Erythroblast (primary cell): ENCODE measurements around the gene BRD4.
A peak's percentile ranks its signal among the peaks of the same experiment; 100 is the strongest.
"Not testable (repeated sequence)": the region's sequence is repeated elsewhere in the genome, so short reads cannot be mapped to it uniquely, and the experiment has no call there.

Experiments
- DNase-seq, 2 experiments: peaks; one replicate each; lab custom pipeline; 2025; lab: John Stamatoyannopoulos, UW
- GATA1 ChIP-seq: IDR thresholded peaks from 2 replicates; pipeline ENCODE4 v1.6.1; 2011; ENCODE audit warnings: low read depth, mild to moderate bottlenecking, control low read depth, low read length, moderate library complexity
- POLR2A ChIP-seq: IDR thresholded peaks from 2 replicates; pipeline ENCODE4 v1.6.1; 2011; ENCODE audit warnings: mild to moderate bottlenecking, low read length

Gene BRD4

DNA sequence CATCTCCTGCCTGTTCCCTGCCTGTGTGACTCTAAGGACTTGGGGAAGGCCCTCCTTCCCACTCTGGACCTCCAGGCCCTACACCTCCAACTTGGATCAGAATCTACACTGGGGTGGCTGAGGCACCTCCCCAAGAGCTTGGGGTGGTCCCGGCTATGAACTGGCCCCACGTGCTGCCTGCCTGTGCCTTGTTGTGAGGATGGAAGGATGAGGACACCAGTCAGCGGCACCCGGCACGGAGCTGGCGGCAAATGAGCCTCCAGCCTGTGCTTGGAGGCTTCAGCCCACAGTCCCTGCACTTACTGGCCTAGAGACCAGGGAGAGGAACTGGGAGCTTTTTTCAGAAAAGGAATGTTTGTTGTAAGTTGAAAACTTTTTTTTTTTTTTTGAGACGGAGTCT is 38.8 kb upstream of the BRD4 start:
- DNase-seq: no peak
- TF ChIP-seq POLR2A (no peak), GATA1 (no peak)

DNA sequence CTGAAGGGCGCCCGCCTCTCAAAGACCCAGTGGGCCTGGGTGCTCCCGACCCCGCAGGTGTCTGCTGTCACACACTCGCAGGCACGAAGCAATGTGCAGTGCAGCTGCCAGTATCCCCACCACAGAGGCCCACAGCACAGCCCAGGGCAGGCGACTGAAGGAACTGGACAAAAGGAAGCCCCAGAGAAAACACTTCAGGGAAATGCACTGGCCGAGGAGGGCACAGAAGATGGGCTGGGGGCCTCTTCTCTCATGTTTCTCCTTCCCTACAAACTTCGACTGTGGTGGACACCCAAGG is 37.2 kb upstream of the BRD4 start:
- TF ChIP-seq GATA1: no peak
- TF ChIP-seq POLR2A: no peak
- no peak for DNase-seq

DNA sequence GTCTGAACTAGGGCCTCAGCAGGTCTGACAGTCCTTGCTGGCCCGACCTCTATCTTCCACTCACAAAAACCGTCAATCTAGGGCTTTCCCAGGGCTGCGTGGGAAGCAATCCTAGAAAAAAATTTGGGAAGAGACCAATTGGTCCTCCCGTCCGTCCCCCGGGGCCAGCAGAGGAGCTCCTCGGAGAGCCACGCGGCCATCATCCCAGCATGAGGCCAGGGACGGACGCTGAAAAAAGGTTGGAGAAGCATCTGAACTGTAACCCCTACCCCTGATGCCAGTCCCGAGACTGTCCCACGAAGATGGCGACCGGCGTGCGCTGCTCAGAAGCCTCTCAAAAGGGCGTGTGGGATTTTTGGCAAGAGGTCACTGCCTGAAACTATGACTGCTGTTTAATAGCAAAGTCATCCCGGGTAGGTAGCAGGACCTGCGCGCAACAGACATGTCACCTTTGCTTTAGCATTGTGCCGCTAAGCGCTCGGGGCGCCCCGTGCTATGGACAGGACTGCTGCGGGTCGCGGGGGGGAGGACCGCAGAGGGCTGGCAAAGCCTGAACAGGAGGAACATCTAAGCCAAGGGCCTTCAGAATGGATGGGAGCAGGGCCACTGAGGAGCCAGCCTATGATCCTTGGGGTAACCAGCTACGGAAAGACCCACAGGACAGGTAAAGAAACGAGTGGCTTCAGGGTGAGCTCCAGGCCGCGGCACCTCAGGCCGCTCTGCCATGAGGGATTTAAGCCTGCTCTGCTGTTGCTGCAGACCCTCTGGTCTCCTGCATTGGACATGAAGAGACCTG is 36.7 kb upstream of the BRD4 start:
- no peak for TF ChIP-seq POLR2A
- TF ChIP-seq GATA1: no peak
- no peak for DNase-seq

DNA sequence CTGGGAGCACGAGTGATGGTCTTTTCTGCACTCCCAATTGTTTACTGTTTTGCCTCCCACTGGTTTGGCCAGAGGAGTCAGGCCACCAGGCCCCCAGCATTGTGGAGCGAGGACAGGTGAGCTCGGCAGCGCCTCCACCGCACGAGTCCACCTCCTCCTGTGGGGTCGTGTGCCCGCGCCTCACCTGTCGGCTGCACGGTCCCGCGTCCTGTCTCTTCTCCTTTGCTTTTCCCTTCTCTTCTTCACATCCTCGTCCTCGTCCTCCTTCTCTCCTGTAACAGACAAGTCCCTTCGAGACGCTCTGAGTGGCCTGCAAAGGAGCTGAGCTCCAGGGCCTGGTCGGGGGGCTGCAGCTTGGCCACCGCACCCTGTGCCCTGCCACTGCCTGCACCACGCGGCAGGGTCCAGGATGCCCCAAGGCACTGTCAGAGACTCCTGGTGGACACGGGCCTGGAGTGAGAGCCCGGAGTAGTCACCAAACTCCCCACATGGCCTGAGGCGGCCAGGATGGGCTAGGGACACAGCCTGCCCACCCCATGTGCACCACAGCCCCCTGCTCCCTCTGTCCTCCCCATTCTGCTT is 35.8 kb upstream of the BRD4 start:
- TF ChIP-seq GATA1 (no peak), POLR2A (no peak)
- DNase-seq: no peak

DNA sequence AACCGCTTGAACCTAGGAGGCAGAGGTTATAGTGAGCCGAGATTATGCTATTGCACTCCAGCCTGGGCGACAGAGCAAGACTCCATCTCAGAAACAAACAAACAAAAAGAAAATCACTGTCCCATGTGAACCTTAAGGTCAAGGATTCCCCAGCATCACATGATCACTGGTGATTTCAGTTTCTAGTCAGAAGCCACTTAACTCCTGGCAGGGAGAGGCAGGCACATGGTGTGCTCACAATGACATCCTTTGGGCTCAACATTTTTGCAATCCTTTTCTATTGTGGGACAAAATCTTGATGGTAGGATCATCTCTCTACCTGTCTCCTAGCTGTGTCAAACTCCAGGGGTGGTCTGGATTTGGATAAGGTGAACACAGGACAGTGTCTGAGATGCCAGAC is 35.1 kb upstream of the BRD4 start:
- no peak for TF ChIP-seq GATA1
- TF ChIP-seq POLR2A: no peak
- no peak for DNase-seq

DNA sequence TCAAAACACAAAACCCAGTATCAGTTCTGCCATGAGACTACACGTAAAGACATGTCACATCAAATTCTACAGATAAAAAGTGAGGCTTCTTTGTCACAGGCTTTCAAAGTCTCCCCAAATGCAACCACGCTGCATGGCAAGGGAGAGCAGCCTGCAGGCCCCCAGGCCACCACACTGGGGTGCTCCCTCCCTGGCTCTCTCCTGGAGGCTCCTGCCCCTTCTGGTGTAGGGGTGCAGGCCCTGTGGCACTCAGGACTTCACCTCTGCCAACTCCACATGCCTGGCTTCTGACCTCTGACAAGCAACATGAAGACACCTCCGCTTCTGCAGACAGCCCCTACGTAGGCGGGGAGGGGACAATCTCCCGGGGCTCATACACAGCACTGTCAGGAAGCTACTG is 32.9 kb upstream of the BRD4 start:
- no peak for TF ChIP-seq GATA1
- TF ChIP-seq POLR2A: no peak
- peak; percentile 13 to 22 for DNase-seq

DNA sequence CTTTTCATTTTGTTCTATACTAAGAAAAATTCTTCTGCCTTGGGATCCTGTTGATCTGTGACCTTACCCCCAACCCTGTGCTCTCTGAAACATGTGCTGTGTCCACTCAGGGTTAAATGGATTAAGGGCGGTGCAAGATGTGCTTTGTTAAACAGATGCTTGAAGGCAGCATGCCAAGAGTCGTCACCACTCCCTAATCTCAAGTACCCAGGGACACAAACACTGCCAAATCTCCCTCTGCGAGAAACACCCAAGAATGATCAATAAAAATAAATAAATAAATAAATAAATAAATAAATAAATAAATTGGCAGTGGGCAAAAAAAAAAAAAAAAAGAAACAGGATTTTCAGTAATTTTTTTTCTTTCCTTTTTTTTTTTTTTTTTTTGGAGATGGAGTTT is 31.5 kb upstream of the BRD4 start:
- peak; percentile 65 to 85 for DNase-seq

DNA sequence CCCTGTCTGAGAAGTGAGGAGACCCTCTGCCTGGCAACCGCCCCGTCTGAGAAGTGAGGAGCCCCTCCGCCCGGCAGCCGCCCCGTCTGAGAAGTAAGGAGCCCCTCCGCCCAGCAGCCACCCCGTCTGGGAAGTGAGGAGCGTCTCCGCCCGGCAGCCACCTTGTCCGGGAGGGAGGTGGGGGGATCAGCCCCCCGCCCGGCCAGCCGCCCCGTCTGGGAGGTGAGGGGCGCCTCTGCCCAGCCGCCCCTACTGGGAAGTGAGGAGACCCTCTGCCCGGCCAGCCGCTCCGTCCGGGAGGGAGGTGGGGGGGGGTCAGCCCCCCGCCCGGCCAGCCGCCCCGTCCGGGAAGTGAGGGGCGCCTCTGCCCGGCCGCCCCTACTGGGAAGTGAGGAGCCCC is 30.7 kb upstream of the BRD4 start:
- DNase-seq: not testable (repeated sequence)

DNA sequence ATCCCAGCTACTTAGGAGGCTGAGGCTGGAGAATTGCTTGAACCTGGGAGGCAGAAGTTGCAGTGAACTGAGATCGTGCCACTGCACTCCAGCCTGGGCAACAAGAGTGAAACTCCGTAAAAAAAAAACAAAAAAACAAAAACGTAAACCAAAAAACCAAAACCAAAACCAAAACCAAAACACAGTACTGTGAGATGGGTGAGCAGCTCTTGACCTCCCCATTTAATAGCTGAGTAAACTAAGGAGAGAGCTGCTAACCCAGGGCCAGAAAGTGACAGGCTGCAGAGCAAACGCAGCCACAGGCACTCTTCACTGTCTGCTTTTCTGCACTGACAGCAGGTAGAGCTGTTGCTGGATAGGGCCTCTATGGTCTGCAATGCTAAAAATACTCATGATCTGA is 27.7 kb upstream of the BRD4 start:
- not testable (repeated sequence) for DNase-seq

DNA sequence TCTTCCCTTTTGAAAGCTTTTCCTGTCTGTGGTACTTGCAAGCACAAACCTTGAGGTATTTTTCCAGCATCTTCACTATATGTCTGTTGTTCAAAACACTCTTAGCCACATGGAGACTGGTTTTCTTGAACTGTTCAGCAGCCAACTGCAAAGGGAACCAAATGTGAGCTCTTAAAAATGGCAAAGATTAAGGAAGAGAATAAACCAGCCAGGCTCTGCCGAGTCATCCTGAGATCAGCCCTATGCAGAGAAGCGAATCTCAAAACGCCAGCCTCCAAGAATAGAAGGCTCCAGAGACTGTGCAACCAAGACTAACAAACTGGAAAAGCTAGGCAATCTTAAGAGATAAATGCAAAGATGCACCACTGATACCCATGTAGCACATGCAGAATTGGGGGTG is 26.6 kb upstream of the BRD4 start:
- TF ChIP-seq POLR2A (no peak), GATA1 (no peak)

DNA sequence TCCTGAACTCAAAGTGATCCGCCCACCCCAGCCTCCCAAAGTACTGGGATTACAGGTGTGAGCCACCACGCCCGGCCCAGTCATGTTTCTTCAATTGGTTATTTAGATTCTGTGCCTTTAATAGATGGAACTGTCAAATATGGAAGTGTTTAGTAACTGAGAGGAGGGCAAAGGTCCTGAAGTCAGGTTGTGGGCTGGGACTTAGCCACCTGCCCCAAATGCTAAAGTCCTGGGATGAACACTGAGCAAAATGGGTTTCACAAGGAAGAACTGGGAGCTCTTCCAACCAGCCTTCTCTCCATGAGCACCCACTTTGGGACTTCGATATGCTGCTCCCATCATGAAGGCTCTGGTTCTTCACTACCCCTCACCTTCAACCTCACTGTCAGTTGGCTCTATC is 25.6 kb upstream of the BRD4 start:
- TF ChIP-seq GATA1 (no peak), POLR2A (no peak)
- no peak for DNase-seq

More for the DNA sequence above, 26.6 kb upstream of the BRD4 start:
- DNase-seq: peak in 1 of 2 experiments; percentile 40

DNA sequence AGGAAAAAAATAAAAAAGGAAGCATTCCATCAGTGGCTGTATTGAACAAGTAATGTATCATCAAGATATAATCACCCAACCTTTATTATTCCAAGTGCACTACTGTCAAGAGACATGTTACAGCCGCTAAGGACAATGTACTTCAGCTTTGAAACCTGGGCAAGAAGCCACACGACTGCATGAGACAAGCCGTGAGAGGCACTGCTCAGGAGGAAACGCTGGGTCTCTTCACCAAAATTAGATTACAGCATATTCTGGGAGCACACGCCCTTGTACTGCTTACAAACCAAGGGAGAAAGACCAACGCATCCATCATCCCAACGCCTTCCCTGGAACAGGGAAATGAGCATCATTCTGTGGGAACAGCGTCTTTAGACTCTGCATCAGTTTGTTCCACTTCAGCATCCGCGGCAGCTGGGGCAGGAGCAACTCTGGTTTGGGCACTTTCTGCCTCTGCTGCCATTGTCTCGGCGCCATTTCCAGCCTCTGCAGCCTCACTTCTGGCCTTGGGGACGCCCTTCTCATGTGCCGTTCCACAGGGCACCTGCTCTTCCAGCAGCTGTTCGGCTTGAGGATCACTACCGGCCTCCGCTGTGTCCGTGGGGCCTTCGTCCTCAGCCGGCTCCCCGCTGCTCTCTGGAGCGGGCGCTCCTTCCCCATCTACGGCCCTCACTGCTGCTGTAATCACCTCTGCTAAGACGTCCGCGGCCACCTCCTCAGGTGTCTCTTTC is 22.4 kb upstream of the BRD4 start:
- TF ChIP-seq POLR2A: peak; percentile 24
- no peak for TF ChIP-seq GATA1
- no peak for DNase-seq

DNA sequence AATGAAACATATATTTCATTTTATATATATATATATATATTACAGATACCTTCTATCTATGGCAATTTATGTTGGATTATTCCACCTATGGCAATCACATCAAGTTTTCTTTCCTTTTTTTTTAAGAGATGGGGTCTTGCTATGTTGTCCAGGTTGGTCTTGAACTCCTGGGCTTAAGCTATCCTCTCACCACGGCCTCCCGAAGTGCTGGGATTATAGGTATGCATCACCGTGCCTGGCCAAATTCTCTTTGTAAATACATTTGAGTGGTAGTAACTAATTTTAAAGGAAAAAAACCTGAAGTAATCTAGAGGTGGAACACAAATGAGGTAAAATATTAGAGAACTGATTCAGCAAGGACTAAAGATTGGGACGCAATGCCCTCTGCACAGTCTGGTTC is 21.6 kb upstream of the BRD4 start:
- no peak for DNase-seq
- TF ChIP-seq GATA1: no peak
- no peak for TF ChIP-seq POLR2A

DNA sequence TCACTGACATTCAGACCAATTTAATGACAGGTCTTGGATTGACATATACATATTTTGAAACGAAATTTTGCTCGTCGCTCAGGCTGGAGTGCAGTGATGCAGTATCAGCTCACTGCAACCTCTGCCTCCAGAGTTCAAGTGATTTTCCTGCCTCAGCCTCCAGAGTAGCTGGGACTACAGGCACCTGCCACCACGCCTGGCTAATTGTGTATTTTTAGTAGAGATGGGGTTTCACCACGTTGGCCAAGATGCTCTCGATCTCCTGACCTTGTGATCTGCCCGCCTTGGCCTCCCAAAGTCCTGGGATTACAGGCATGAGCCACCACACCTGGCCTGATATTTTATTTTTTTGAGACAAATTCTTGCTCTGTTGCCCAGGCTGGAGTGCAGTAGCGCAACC is 20.2 kb upstream of the BRD4 start:
- not testable (repeated sequence) for DNase-seq

DNA sequence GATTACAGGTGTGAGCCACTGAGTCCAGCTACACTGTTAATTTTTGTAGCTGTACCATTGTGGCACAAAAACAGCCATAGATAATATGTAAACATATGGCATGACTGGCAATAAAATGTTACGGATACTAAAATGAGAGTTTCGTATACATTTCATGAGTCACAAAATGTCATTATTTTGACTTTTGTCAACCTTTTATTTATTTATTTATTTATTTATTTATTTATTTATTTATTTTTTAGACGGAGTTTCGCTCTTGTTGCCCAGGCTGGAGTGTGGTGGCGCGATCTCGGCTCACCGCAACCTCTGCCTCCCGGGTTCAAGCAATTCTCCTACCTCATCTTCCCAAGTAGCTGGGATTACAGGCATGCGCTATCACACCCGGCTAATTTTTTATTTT is 9.0 kb upstream of the BRD4 start:
- DNase-seq: not testable (repeated sequence)
